Caco-2 (cell line): Measurements from ENCODE around the gene FOXF1. TPM values are rescaled to one million over a fixed set of nuclear protein-coding genes. Genes with fewer than 3 reads are reported as not detected.

Source experiments
- BruUV-seq: library from RNA; stranded (reverse); fragments of 400-500 nt; replicated peaks from 2 replicates; lab custom pipeline; 2021; lab: Mats Ljungman, UMichigan
- CTCF ChIA-PET: fragments of 300-600 bp; sonication (Branson Sonifier 250); formaldehyde crosslinking; loops from one replicate; lab custom pipeline; 2022; ENCODE audit warnings: antibody characterized with exemption; lab: Charles Lee
- POLR2A ChIA-PET: fragments of 300-600 bp; sonication (Branson Sonifier 250); formaldehyde crosslinking; loops from one replicate; lab custom pipeline; 2022; ENCODE audit warnings: antibody characterized with exemption; lab: Charles Lee
- DNase-seq, 2 experiments: peaks; one replicate each; pipeline versions ENCODE4 v3.0.0 to v3.0.0-alpha.2; 2020 to 2022
- H3K27me3 ChIP-seq: replicated peaks from 2 replicates; pipeline ENCODE4 v1.6.0; 2011; ENCODE audit warnings: low read length; ENCODE audit not compliant: control insufficient read depth, insufficient read depth
- H3K36me3 ChIP-seq: 2 replicates; pipeline ENCODE4 v1.5.1; 2011; ENCODE audit warnings: low read length; ENCODE audit not compliant: control insufficient read depth, insufficient read depth
- H3K4me1 ChIP-seq: fragments of 250-450 bp; sonication (Bioruptor Pico); 2 replicates; pipeline ENCODE4 v1.5.1; 2020; ENCODE audit warnings: mild to moderate bottlenecking
- H3K4me3 ChIP-seq: 2 replicates; pipeline ENCODE4 v1.5.1; 2011; ENCODE audit warnings: low read depth, mild to moderate bottlenecking, control low read depth, low read length
- H3K9me3 ChIP-seq: fragments of 250-450 bp; sonication (Bioruptor Pico); 2 replicates; pipeline ENCODE4 v1.5.1; 2020; ENCODE audit warnings: mild to moderate bottlenecking, moderate library complexity
- H3K27ac Mint-ChIP-seq: one replicate; pipeline ENCODE4 v1.8.0; 2022; ENCODE audit warnings: mixed read lengths; ENCODE audit not compliant: unreplicated experiment
- H3K27me3 Mint-ChIP-seq: one replicate; pipeline ENCODE4 v1.8.0; 2022; ENCODE audit warnings: mixed read lengths; ENCODE audit not compliant: insufficient read depth, unreplicated experiment
- H3K36me3 Mint-ChIP-seq: one replicate; pipeline ENCODE4 v1.8.0; 2022; ENCODE audit warnings: mild to moderate bottlenecking, mixed read lengths; ENCODE audit not compliant: insufficient read depth, unreplicated experiment
- H3K4me1 Mint-ChIP-seq: one replicate; pipeline ENCODE4 v1.8.0; 2022; ENCODE audit warnings: low read depth, mixed read lengths; ENCODE audit not compliant: unreplicated experiment
- H3K4me3 Mint-ChIP-seq: one replicate; pipeline ENCODE4 v1.8.0; 2022; ENCODE audit warnings: mild to moderate bottlenecking, moderate library complexity, mixed read lengths; ENCODE audit not compliant: unreplicated experiment
- H3K9me3 Mint-ChIP-seq: one replicate; pipeline ENCODE4 v1.8.0; 2022; ENCODE audit warnings: mixed read lengths; ENCODE audit not compliant: unreplicated experiment
- CTCF ChIP-seq, 2 experiments: fragments of 200-600 bp in 1 of 2; IDR thresholded peaks; 1 replicate in 1 of 2; 2 replicates in 1 of 2; pipeline versions ENCODE4 v1.5.1 to v1.8.0; 2011 to 2022; ENCODE audit warnings: antibody characterized with exemption in 1 of 2, control low read depth in 1 of 2, inconsistent platforms in 1 of 2, low read depth in 1 of 2, low read length in 1 of 2, mild to moderate bottlenecking in 1 of 2, moderate library complexity in 1 of 2; ENCODE audit not compliant: insufficient read depth in 1 of 2, severe bottlenecking in 1 of 2, unreplicated experiment in 1 of 2
- intact Hi-C: fragments of 100-400 bp; cut with micrococcal nuclease; formaldehyde crosslinking; loops from one replicate; pipeline ENCODE4 v1.10.0; 2022; ENCODE audit not compliant: unreplicated experiment
- total RNA-seq: library from RNA; stranded (reverse); gene quantifications from 2 replicates; pipeline ENCODE4 v1.2.3, GENCODE V29; 2022

The FOXF1 gene
- total RNA-seq, 1 experiment from 2014 or later, result 0.09 TPM

- Mint-ChIP-seq H3K9me3 (no peaks in the 10 kb centered on the region), H3K4me3 (no peak overlapping the region), H3K4me1 (no peaks in the 10 kb centered on the region), H3K36me3 (no peaks in the 10 kb centered on the region), H3K27me3 (peaks cover 17% of the 10 kb centered on the region), H3K27ac (no peak overlapping the region)
- ChIA-PET CTCF (interaction anchor here (1.0 kb wide), 1 partner anchor 452 kb away, joined by 4 read pairs; no protein-coding TSS in a partner anchor), POLR2A (no interaction called here)
- Histone ChIP-seq H3K4me1 (no peaks in the 10 kb centered on the region), H3K27me3 (peaks cover 1% of the 10 kb centered on the region; the same call in 1 of the 2 replicates), H3K4me3 (no peak overlapping the region), H3K9me3 (no peaks in the 10 kb centered on the region), H3K36me3 (no peaks in the 10 kb centered on the region)
- no peak for DNase-seq
- intact Hi-C loops, result no loop called here
- no TSS peak for BruUV-seq
- no peak for TF ChIP-seq CTCF (IDR thresholded peaks at IDR 0.05; ENCODE audit: insufficient read depth in 1 of 2, low read depth in 1 of 2, low read length in 1 of 2, severe bottlenecking in 1 of 2, unreplicated experiment in 1 of 2)
Observed at GRCh38 chr16:86522634-86523033, 12.3 kb downstream of the FOXF1 start.

DNA sequence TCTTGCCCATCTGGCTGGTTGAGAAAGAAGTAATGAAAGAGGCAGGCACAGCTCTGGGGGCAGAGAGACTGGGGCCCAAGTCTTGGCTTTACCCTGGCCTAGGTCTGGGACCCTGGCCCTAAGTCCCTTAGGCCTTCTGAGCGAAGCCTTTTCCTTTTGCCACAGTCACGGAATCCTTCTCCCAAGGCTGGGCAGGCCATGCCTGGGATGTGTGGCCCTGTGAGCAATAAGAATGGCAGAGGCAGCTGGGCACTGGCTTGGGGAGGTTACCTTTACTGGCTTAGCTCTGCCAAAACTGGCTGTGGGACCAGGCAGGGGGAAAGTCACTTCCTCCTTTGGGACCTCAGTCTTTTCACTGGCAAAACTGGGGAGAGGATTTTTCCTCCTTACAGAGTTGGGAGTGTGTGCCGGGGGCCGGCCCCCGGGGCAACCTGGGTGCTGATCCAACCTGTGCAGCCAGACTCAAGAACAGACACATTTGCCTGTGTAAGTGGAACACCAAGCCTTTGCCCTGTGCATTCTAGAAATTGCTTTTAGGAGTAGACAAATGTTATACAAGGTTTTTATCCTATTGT lies 12.9 kb downstream of the FOXF1 start:
- H3K9me3 ChIP-seq, result no peaks in the 10 kb centered on the region
- ChIA-PET POLR2A (no interaction called here), CTCF (interaction anchor here (1.0 kb wide), 1 partner anchor 452 kb away, joined by 4 read pairs; no protein-coding TSS in a partner anchor)
- peaks cover 1% of the 10 kb centered on the region; the same call in 1 of the 2 replicates for H3K27me3 ChIP-seq
- no peak overlapping the region for H3K4me3 Mint-ChIP-seq
- H3K4me1 ChIP-seq, result no peaks in the 10 kb centered on the region
- no peaks in the 10 kb centered on the region for H3K9me3 Mint-ChIP-seq
- no peaks in the 10 kb centered on the region for H3K36me3 ChIP-seq
- intact Hi-C loops, result no loop called here
- no peak overlapping the region for H3K27ac Mint-ChIP-seq
- no peak overlapping the region for H3K4me3 ChIP-seq
- H3K36me3 Mint-ChIP-seq, result no peaks in the 10 kb centered on the region
- no peak for TF ChIP-seq CTCF (IDR thresholded peaks at IDR 0.05; ENCODE audit: insufficient read depth in 1 of 2, low read depth in 1 of 2, low read length in 1 of 2, severe bottlenecking in 1 of 2, unreplicated experiment in 1 of 2)
- BruUV-seq, result no TSS peak
- H3K27me3 Mint-ChIP-seq, result peaks cover 17% of the 10 kb centered on the region
- H3K4me1 Mint-ChIP-seq, result no peaks in the 10 kb centered on the region
- no peak for DNase-seq

- Histone ChIP-seq H3K4me3 (no peak overlapping the region), H3K4me1 (no peaks in the 10 kb centered on the region), H3K27me3 (peaks cover 1% of the 10 kb centered on the region; the same call in 1 of the 2 replicates), H3K9me3 (no peaks in the 10 kb centered on the region), H3K36me3 (no peaks in the 10 kb centered on the region)
- intact Hi-C loops, result no loop called here
- CTCF ChIA-PET, result no interaction called here
- H3K27me3 Mint-ChIP-seq, result peaks cover 17% of the 10 kb centered on the region
- POLR2A ChIA-PET, result no interaction called here
- H3K9me3 Mint-ChIP-seq, result no peaks in the 10 kb centered on the region
- no peak overlapping the region for H3K4me3 Mint-ChIP-seq
- no peak overlapping the region for H3K27ac Mint-ChIP-seq
- no TSS peak for BruUV-seq
- no peak for DNase-seq
- no peaks in the 10 kb centered on the region for H3K36me3 Mint-ChIP-seq
- no peak for TF ChIP-seq CTCF (IDR thresholded peaks at IDR 0.05; ENCODE audit: insufficient read depth in 1 of 2, low read depth in 1 of 2, low read length in 1 of 2, severe bottlenecking in 1 of 2, unreplicated experiment in 1 of 2)
- no peaks in the 10 kb centered on the region for H3K4me1 Mint-ChIP-seq
Observed at GRCh38 chr16:86524029-86524428, 13.7 kb downstream of the FOXF1 start.
